H1 (cell line): Measurements from ENCODE around the gene AKR7A3. TPM values are rescaled to one million over a fixed set of nuclear protein-coding genes. Genes with fewer than 3 reads are reported as not detected.

Experiments used
- CTCF ChIA-PET: fragments of 300-600 bp; sonication (Branson Sonifier 250); formaldehyde crosslinking; loops from one replicate; lab custom pipeline; 2021; ENCODE audit not compliant: partially characterized antibody; lab: Charles Lee
- POLR2A ChIA-PET: fragments of 300-600 bp; sonication (Branson Sonifier 250); formaldehyde crosslinking; loops from one replicate; lab custom pipeline; 2021; ENCODE audit warnings: inconsistent platforms; ENCODE audit not compliant: partially characterized antibody; lab: Charles Lee
- DNase-seq, 2 experiments: peaks; one replicate each; pipeline versions ENCODE4 v3.0.0 to v3.0.0-alpha.2; 2010 to 2022; ENCODE audit warnings: low spot score in 2 of 2, low read depth in 1 of 2, mixed read lengths in 1 of 2
- FAIRE-seq: peaks from 2 replicates; lab custom pipeline; 2011; peaks lifted over from hg19 to GRCh38; lab: Jason Lieb, UNC
- H2AFZ ChIP-seq: 2 replicates; pipeline ENCODE4 v1.8.1; 2012; ENCODE audit warnings: low read length, inconsistent platforms
- H2AK5ac ChIP-seq: 2 replicates; pipeline ENCODE4 v1.6.1; 2013; ENCODE audit warnings: low read depth, low read length
- H2BK120ac ChIP-seq: replicated peaks from 2 replicates; pipeline ENCODE3; 2013; ENCODE audit warnings: low read depth, low read length, inconsistent platforms
- H2BK12ac ChIP-seq: 2 replicates; pipeline ENCODE4 v1.6.1; 2013; ENCODE audit warnings: low read depth, low read length
- H2BK15ac ChIP-seq: 2 replicates; pipeline ENCODE4 v1.6.1; 2013; ENCODE audit warnings: low read length
- H2BK20ac ChIP-seq: 2 replicates; pipeline ENCODE4 v1.6.1; 2013; ENCODE audit warnings: low read length
- H2BK5ac ChIP-seq: 2 replicates; pipeline ENCODE4 v1.6.1; 2013; ENCODE audit warnings: low read depth, low read length
- H3K14ac ChIP-seq: 2 replicates; pipeline ENCODE4 v1.6.1; 2013; ENCODE audit warnings: inconsistent platforms; ENCODE audit not compliant: insufficient read length
- H3K18ac ChIP-seq: 2 replicates; pipeline ENCODE4 v1.6.1; 2013; ENCODE audit warnings: low read length; ENCODE audit errors: extremely low read depth
- H3K23ac ChIP-seq: 2 replicates; pipeline ENCODE4 v1.6.1; 2013; ENCODE audit warnings: inconsistent platforms; ENCODE audit not compliant: insufficient read length
- H3K23me2 ChIP-seq: 2 replicates; pipeline ENCODE4 v1.6.1; 2013; ENCODE audit warnings: low read depth, low read length
- H3K27ac ChIP-seq: 2 replicates; pipeline ENCODE4 v1.6.1; 2011; ENCODE audit warnings: low read depth, low read length, inconsistent platforms
- H3K27me3 ChIP-seq, 4 experiments: replicated peaks in 1 of 4; 1 replicate in 1 of 4; 2 replicates in 3 of 4; pipeline versions ENCODE4 v1.6.1 to v1.8.1; 2011 to 2013; ENCODE audit warnings: low read length in 3 of 4, mild to moderate bottlenecking in 3 of 4, inconsistent platforms in 2 of 4, mixed read lengths in 2 of 4, moderate library complexity in 1 of 4; ENCODE audit not compliant: control insufficient read depth in 3 of 4, insufficient read depth in 3 of 4; ENCODE audit errors: extremely low read depth in 1 of 4
- H3K36me3 ChIP-seq, 4 experiments: 2 replicates each; pipeline versions ENCODE4 v1.6.1 to v1.8.1; 2011 to 2013; ENCODE audit warnings: mild to moderate bottlenecking in 4 of 4, low read length in 3 of 4, moderate library complexity in 2 of 4, control low read depth in 1 of 4, inconsistent platforms in 1 of 4; ENCODE audit not compliant: insufficient read depth in 4 of 4, control insufficient read depth in 2 of 4
- H3K4ac ChIP-seq: replicated peaks from 2 replicates; pipeline ENCODE3; 2013; ENCODE audit warnings: low read length, low read depth, mixed read lengths, inconsistent platforms; ENCODE audit not compliant: insufficient read length
- H3K4me1 ChIP-seq, 4 experiments: replicated peaks in 1 of 4; 1 replicate in 1 of 4; 2 replicates in 3 of 4; pipeline versions ENCODE4 v1.6.1 to v1.8.1; 2011 to 2013; ENCODE audit warnings: low read length in 3 of 4, inconsistent platforms in 2 of 4, mixed read lengths in 1 of 4; ENCODE audit not compliant: insufficient read depth in 4 of 4, control insufficient read depth in 3 of 4
- H3K4me2 ChIP-seq, 2 experiments: 2 replicates each; pipeline versions ENCODE4 v1.6.1 to v1.8.1; 2011 to 2013; ENCODE audit warnings: low read depth in 2 of 2, low read length in 2 of 2, control low read depth in 1 of 2, inconsistent platforms in 1 of 2, mild to moderate bottlenecking in 1 of 2; ENCODE audit not compliant: insufficient read depth in 1 of 2
- H3K4me3 ChIP-seq, 4 experiments: fragments of 200-600, 300-600 bp in 1 of 4; sonication (generic), shearing (Covaris generic), sonication (Bioruptor Twin) in 1 of 4; 2 replicates each; pipeline versions ENCODE4 v1.5.1 to v1.8.1; 2011 to 2016; ENCODE audit warnings: low read length in 4 of 4, low read depth in 3 of 4, control low read depth in 2 of 4, inconsistent platforms in 2 of 4, mild to moderate bottlenecking in 2 of 4, mixed read lengths in 1 of 4, moderate library complexity in 1 of 4; ENCODE audit not compliant: insufficient read depth in 2 of 4; ENCODE audit errors: extremely low read depth in 1 of 4
- H3K56ac ChIP-seq: replicated peaks from 2 replicates; pipeline ENCODE3; 2013; ENCODE audit warnings: low read depth, mild to moderate bottlenecking, mixed read lengths, low read length, inconsistent platforms; ENCODE audit not compliant: insufficient read length
- H3K79me1 ChIP-seq: 2 replicates; pipeline ENCODE4 v1.6.1; 2013; ENCODE audit warnings: low read depth, low read length, control low read depth
- H3K79me2 ChIP-seq, 2 experiments: 2 replicates each; pipeline versions ENCODE4 v1.6.1 to v1.8.1; 2012 to 2013; ENCODE audit warnings: low read length in 2 of 2, mild to moderate bottlenecking in 2 of 2, inconsistent platforms in 1 of 2; ENCODE audit not compliant: insufficient read depth in 2 of 2, control insufficient read depth in 1 of 2
- H3K9ac ChIP-seq, 4 experiments: replicated peaks in 1 of 4; 1 replicate in 1 of 4; 2 replicates in 3 of 4; pipeline versions ENCODE4 v1.6.1 to v1.8.1; 2011 to 2013; ENCODE audit warnings: low read depth in 3 of 4, low read length in 3 of 4, control low read depth in 2 of 4, mild to moderate bottlenecking in 2 of 4, moderate library complexity in 2 of 4, inconsistent platforms in 1 of 4; ENCODE audit errors: extremely low read depth in 1 of 4
- H3K9me3 ChIP-seq, 2 experiments: 2 replicates each; pipeline versions ENCODE4 v1.6.1 to v1.8.1; 2012 to 2013; ENCODE audit warnings: mild to moderate bottlenecking in 2 of 2, moderate library complexity in 2 of 2, control low read depth in 1 of 2, inconsistent platforms in 1 of 2, low read depth in 1 of 2, low read length in 1 of 2, mixed read lengths in 1 of 2; ENCODE audit not compliant: insufficient read depth in 2 of 2
- H4K20me1 ChIP-seq, 2 experiments: replicated peaks in 1 of 2; 2 replicates each; pipeline versions ENCODE3 to v1.8.1; 2011 to 2013; ENCODE audit warnings: inconsistent platforms in 2 of 2, low read length in 2 of 2, mild to moderate bottlenecking in 1 of 2; ENCODE audit not compliant: insufficient read depth in 2 of 2, control insufficient read depth in 1 of 2
- H4K5ac ChIP-seq: 2 replicates; pipeline ENCODE4 v1.6.1; 2013; ENCODE audit warnings: low read length, low read depth, mixed read lengths, inconsistent platforms; ENCODE audit not compliant: insufficient read length
- H4K8ac ChIP-seq: 2 replicates; pipeline ENCODE4 v1.8.0; 2013; ENCODE audit warnings: mild to moderate bottlenecking, moderate library complexity, low read length, inconsistent platforms; ENCODE audit not compliant: insufficient read depth; ENCODE audit errors: extremely low read depth
- H4K91ac ChIP-seq: replicated peaks from 2 replicates; pipeline ENCODE3; 2013; ENCODE audit warnings: low read length, mixed read lengths, inconsistent platforms; ENCODE audit not compliant: insufficient read length
- ATF3 ChIP-seq: IDR thresholded peaks from 2 replicates; pipeline ENCODE4 v1.6.1; 2011; ENCODE audit warnings: low read depth, mild to moderate bottlenecking, low read length; ENCODE audit not compliant: insufficient read depth
- BRCA1 ChIP-seq: IDR thresholded peaks from 2 replicates; pipeline ENCODE4 v1.6.1; 2012; ENCODE audit warnings: low read depth, low read length, improper control_type of control experiment
- GABPA ChIP-seq: IDR thresholded peaks from 2 replicates; pipeline ENCODE4 v1.6.1; 2011; ENCODE audit warnings: mild to moderate bottlenecking, low read length, moderate library complexity, borderline replicate concordance; ENCODE audit not compliant: insufficient read depth
- HDAC2 ChIP-seq, 2 experiments: fragments of 300-600 bp in 1 of 2; sonication (generic) in 1 of 2; IDR thresholded peaks; 2 replicates each; pipeline ENCODE4 v1.6.1; 2011 to 2012; ENCODE audit warnings: low read depth in 2 of 2, low read length in 2 of 2, mild to moderate bottlenecking in 2 of 2, moderate library complexity in 2 of 2, borderline replicate concordance in 1 of 2, inconsistent platforms in 1 of 2
- JUN ChIP-seq: IDR thresholded peaks from 2 replicates; pipeline ENCODE4 v1.6.1; 2011; ENCODE audit warnings: low read depth, mild to moderate bottlenecking, improper control_type of control experiment, low read length
- JUND ChIP-seq: IDR thresholded peaks from 2 replicates; pipeline ENCODE4 v1.6.1; 2011; ENCODE audit warnings: mild to moderate bottlenecking, improper control_type of control experiment, low read length
- POLR2A ChIP-seq, 2 experiments: IDR thresholded peaks; 1 replicate in 1 of 2; 2 replicates in 1 of 2; pipeline ENCODE4 v1.6.1; 2011; ENCODE audit warnings: low read depth in 2 of 2, low read length in 2 of 2, mild to moderate bottlenecking in 2 of 2; ENCODE audit errors: control extremely low read depth in 1 of 2
- RBBP5 ChIP-seq: IDR thresholded peaks from 2 replicates; pipeline ENCODE4 v1.7.1; 2012; ENCODE audit warnings: low read depth, mild to moderate bottlenecking, inconsistent platforms, low read length, moderate library complexity, borderline replicate concordance
- TEAD4 ChIP-seq: IDR thresholded peaks from 2 replicates; pipeline ENCODE4 v1.6.1; 2012; ENCODE audit warnings: low read depth, low read length, inconsistent platforms, mixed read lengths
- YY1 ChIP-seq: IDR thresholded peaks from 2 replicates; pipeline ENCODE4 v1.6.1; 2011; ENCODE audit warnings: low read depth, mild to moderate bottlenecking, low read length
- ZNF274 ChIP-seq: IDR thresholded peaks from 2 replicates; pipeline ENCODE4 v1.7.0; 2012; ENCODE audit warnings: low read length, borderline replicate concordance; ENCODE audit errors: extremely low read depth
- WGBS, 2 experiments: shearing (Covaris generic) in 1 of 2; methylation state at CpG; one replicate each; pipeline versions ENCODE4 v1.1.6 to v1.1.7; 2013 to 2015; ENCODE audit warnings: low lambda C conversion rate in 2 of 2, mixed read lengths in 2 of 2, inconsistent platforms in 1 of 2, low coverage in 1 of 2, missing lambda C conversion rate in 1 of 2; ENCODE audit not compliant: insufficient replicate concordance in 2 of 2, insufficient coverage in 1 of 2, insufficient read length in 1 of 2; ENCODE audit errors: extremely low coverage in 1 of 2, missing lambda C conversion rate in 1 of 2; 5-methylcytosine and 5-hydroxymethylcytosine counted together
- polyA plus RNA-seq, 7 experiments: library from polyadenylated mRNA; depleted of rRNA in 3 of 7; stranded (reverse) in 5 of 7; unstranded in 2 of 7; fragments of >200 nt in 5 of 7; fragments of 200-250 nt in 2 of 7; gene quantifications; 1 replicate in 5 of 7; 2 replicates in 1 of 7; 4 replicates in 1 of 7; pipeline versions ENCODE4 v1.2.1 to v1.2.3, GENCODE V29; 2011 to 2013; ENCODE audit warnings: missing spikeins in 2 of 7, mixed read lengths in 2 of 7
- total RNA-seq: library from RNA; stranded (reverse); fragmentation: NEBNext Ultra II Directional; extraction: Animal tissue kit (Norgen Biotek cat#: 25700); gene quantifications from 2 replicates; pipeline ENCODE4 v1.2.1, GENCODE V29; 2021

AKR7A3 gene
- total and polyA plus RNA-seq, 2 of the 8 experiments (the other 6 are each of a cell fraction or from before 2014, with no cell fraction given), result 0.62 to 0.65 TPM

- peaks cover 5 to 25% (median 17%) of the 10 kb centered on the region in 4 experiments; a peak in 7 of 8 replicates for H3K36me3 ChIP-seq
- POLR2A ChIA-PET, result no interaction called here
- no peak overlapping the region for H2BK12ac ChIP-seq
- no peak overlapping the region for H2BK15ac ChIP-seq
- H2AFZ ChIP-seq, result no peak overlapping the region
- no peak overlapping the region for H3K18ac ChIP-seq
- no peak overlapping the region for H4K8ac ChIP-seq
- H4K5ac ChIP-seq, result no peak overlapping the region
- peaks cover 0 to 2% of the 10 kb centered on the region in 2 experiments; a peak in 1 of 4 replicates for H3K79me2 ChIP-seq
- H3K79me1 ChIP-seq, result peaks cover 2% of the 10 kb centered on the region; the same call in 1 of the 2 replicates
- H3K4me2 ChIP-seq, result no peak overlapping the region
- H4K91ac ChIP-seq, result no peak overlapping the region
- FAIRE-seq (no peak), DNase-seq (no peak)
- H3K56ac ChIP-seq, result no peak overlapping the region
- peaks cover 5 to 6% of the 10 kb centered on the region in 2 experiments for H4K20me1 ChIP-seq
- peaks cover 0 to 14% (median 7%) of the 10 kb centered on the region in 4 experiments; a peak in 6 of 7 replicates for H3K4me1 ChIP-seq
- H2AK5ac ChIP-seq, result no peak overlapping the region
- H3K27me3 ChIP-seq, result peaks cover 0 to 4% (median 1%) of the 10 kb centered on the region in 4 experiments; a peak in 1 of 7 replicates
- 95% methylated on average over 3 of the region's 3 CpGs; no CpG with 5 or more reads in 1 of the 2 experiments for WGBS, 2 experiments
- no peak overlapping the region for H3K4me3 ChIP-seq
- no peak for TF ChIP-seq JUN
- TF ChIP-seq HDAC2 (IDR thresholded peaks at IDR 0.05; ENCODE audit: borderline replicate concordance in 1 of 2, low read depth in 2 of 2, low read length in 2 of 2), result no peak
- TF ChIP-seq GABPA, result no peak
- no peak for TF ChIP-seq BRCA1
- no peak for TF ChIP-seq ATF3
- TF ChIP-seq YY1, result no peak
- TF ChIP-seq JUND, result no peak
- no peak for TF ChIP-seq ZNF274
- no peak for TF ChIP-seq RBBP5
- no peak for TF ChIP-seq POLR2A (IDR thresholded peaks at IDR 0.05; ENCODE audit: control extremely low read depth in 1 of 2, low read depth in 2 of 2, low read length in 2 of 2)
- no peak for TF ChIP-seq TEAD4
- CTCF ChIA-PET, result interaction anchor here (1.3 kb wide), 1 partner anchor 33 kb away, joined by 3 read pairs; no protein-coding TSS in a partner anchor
- no peaks in the 10 kb centered on the region for H3K9me3 ChIP-seq
- H3K27ac ChIP-seq, result no peak overlapping the region
- no peak overlapping the region for H3K9ac ChIP-seq
- no peak overlapping the region for H3K14ac ChIP-seq
- H2BK20ac ChIP-seq, result no peak overlapping the region
- no peak overlapping the region for H3K23ac ChIP-seq
- peaks cover 10% of the 10 kb centered on the region; the same call in 1 of the 2 replicates for H3K23me2 ChIP-seq
- H2BK120ac ChIP-seq, result no peak overlapping the region
- no peak overlapping the region for H2BK5ac ChIP-seq
- no peak overlapping the region for H3K4ac ChIP-seq
Measured at GRCh38 chr1:19308509-19308907, 19.9 kb upstream of the AKR7A3 start.
